Measurements from ENCODE around the gene TSHZ2.

Gene TSHZ2

GRCh38 chr20:53329781-53330180, 357.6 kb downstream of the TSHZ2 start:
- DNase-seq, result no peak

GRCh38 chr20:53330601-53331140, 358.5 kb downstream of the TSHZ2 start:
- no peak for DNase-seq

GRCh38 chr20:53331151-53331973, 359.2 kb downstream of the TSHZ2 start:
- no peak for DNase-seq

- no peak for DNase-seq
Observed at GRCh38 chr20:53332022-53332837, 360.1 kb downstream of the TSHZ2 start.

GRCh38 chr20:53334861-53335260, 362.7 kb downstream of the TSHZ2 start:
- DNase-seq, result no peak

GRCh38 chr20:53335555-53335954, 363.4 kb downstream of the TSHZ2 start:
- DNase-seq, result no peak

GRCh38 chr20:53336892-53337291, 364.7 kb downstream of the TSHZ2 start:
- no peak for DNase-seq

- DNase-seq, result no peak
Observed at GRCh38 chr20:53337390-53338101, 365.4 kb downstream of the TSHZ2 start.

GRCh38 chr20:53338716-53339115, 366.6 kb downstream of the TSHZ2 start:
- DNase-seq, result no peak

- DNase-seq, result no peak
Observed at GRCh38 chr20:53342429-53342828, 370.3 kb downstream of the TSHZ2 start.

- DNase-seq, result no peak
Observed at GRCh38 chr20:53343448-53343847, 371.3 kb downstream of the TSHZ2 start.

GRCh38 chr20:53344891-53345290, 372.7 kb downstream of the TSHZ2 start:
- DNase-seq, result no peak

- DNase-seq, result no peak
Observed at GRCh38 chr20:53345536-53346334, 373.6 kb downstream of the TSHZ2 start.

- no peak for DNase-seq
Observed at GRCh38 chr20:53346335-53346648, 374.1 kb downstream of the TSHZ2 start.

- DNase-seq, result no peak
Observed at GRCh38 chr20:53349730-53350129, 377.6 kb downstream of the TSHZ2 start.

- no peak for DNase-seq
Observed at GRCh38 chr20:53352727-53353440, 380.7 kb downstream of the TSHZ2 start.

- no peak for DNase-seq
Observed at GRCh38 chr20:53354314-53354713, 382.2 kb downstream of the TSHZ2 start.

GRCh38 chr20:53355790-53356189, 383.6 kb downstream of the TSHZ2 start:
- no peak for DNase-seq

GRCh38 chr20:53359425-53359824, 387.3 kb downstream of the TSHZ2 start:
- DNase-seq, result no peak

GRCh38 chr20:53360852-53361251, 388.7 kb downstream of the TSHZ2 start:
- DNase-seq, result no peak

GRCh38 chr20:53362736-53363135, 390.6 kb downstream of the TSHZ2 start:
- no peak for DNase-seq

GRCh38 chr20:53364646-53365045, 392.5 kb downstream of the TSHZ2 start:
- DNase-seq, result no peak

Data from HCEC 1CT (cell line).